Activated B cell treated with CpG ODN at 0.5 μM for 24 hours (primary cell): Measurements from ENCODE around the gene LARP1B. TPM values are rescaled to one million over a fixed set of nuclear protein-coding genes. Genes with fewer than 3 reads are reported as not detected.
"Not testable (repeated sequence)": the region's sequence is repeated elsewhere in the genome, so short reads cannot be mapped to it uniquely, and the experiment has no call there.

ENCODE experiments used
- ATAC-seq: fragments of 200-7000 bp; cut with Tn5 transposase; one replicate; pipeline ENCODE4 v1.10.0; 2021; ENCODE audit warnings: low read depth, mild to moderate bottlenecking, moderate library complexity
- CTCF ChIA-PET: fragments of 350-600 bp; sonication (Branson Sonifier 250); formaldehyde crosslinking; loops from one replicate; lab custom pipeline; 2021; ENCODE audit warnings: antibody characterized with exemption; lab: Charles Lee
- POLR2A ChIA-PET: fragments of 350-600 bp; sonication (Branson Sonifier 250); formaldehyde crosslinking; loops from one replicate; lab custom pipeline; 2021; ENCODE audit warnings: antibody characterized with exemption; lab: Charles Lee
- DNase-seq: peaks from one replicate; pipeline ENCODE4 v3.0.0; 2022
- H3K27ac Mint-ChIP-seq: one replicate; pipeline ENCODE4 v1.8.0; 2020; ENCODE audit warnings: mixed read lengths
- H3K27me3 Mint-ChIP-seq: one replicate; pipeline ENCODE4 v1.8.0; 2021; ENCODE audit warnings: mixed read lengths
- H3K36me3 Mint-ChIP-seq: one replicate; pipeline ENCODE4 v1.8.0; 2021; ENCODE audit warnings: low read depth, mixed read lengths
- H3K4me1 Mint-ChIP-seq: one replicate; pipeline ENCODE4 v1.8.0; 2021; ENCODE audit warnings: mixed read lengths
- H3K4me3 Mint-ChIP-seq: one replicate; pipeline ENCODE4 v1.8.0; 2020; ENCODE audit warnings: mild to moderate bottlenecking, mixed read lengths
- H3K9me3 Mint-ChIP-seq: one replicate; pipeline ENCODE4 v1.8.0; 2020; ENCODE audit warnings: mixed read lengths
- intact Hi-C: fragments of 100-400 bp; cut with micrococcal nuclease; formaldehyde crosslinking; loops from one replicate; pipeline ENCODE4 v1.15.1; 2024
- total RNA-seq: library from RNA; stranded (reverse); gene quantifications from 2 replicates; pipeline ENCODE4 v1.2.3, GENCODE V29; 2022
- TF ChIP-seq, protein P1 (sequence below): fragments of 200-600 bp; IDR thresholded peaks from one replicate; pipeline ENCODE4 v1.8.0; 2022; ENCODE audit warnings: antibody characterized with exemption, mild to moderate bottlenecking

LARP1B gene
- 10.7 and 11.5 TPM in 2 replicates for total RNA-seq

DNA sequence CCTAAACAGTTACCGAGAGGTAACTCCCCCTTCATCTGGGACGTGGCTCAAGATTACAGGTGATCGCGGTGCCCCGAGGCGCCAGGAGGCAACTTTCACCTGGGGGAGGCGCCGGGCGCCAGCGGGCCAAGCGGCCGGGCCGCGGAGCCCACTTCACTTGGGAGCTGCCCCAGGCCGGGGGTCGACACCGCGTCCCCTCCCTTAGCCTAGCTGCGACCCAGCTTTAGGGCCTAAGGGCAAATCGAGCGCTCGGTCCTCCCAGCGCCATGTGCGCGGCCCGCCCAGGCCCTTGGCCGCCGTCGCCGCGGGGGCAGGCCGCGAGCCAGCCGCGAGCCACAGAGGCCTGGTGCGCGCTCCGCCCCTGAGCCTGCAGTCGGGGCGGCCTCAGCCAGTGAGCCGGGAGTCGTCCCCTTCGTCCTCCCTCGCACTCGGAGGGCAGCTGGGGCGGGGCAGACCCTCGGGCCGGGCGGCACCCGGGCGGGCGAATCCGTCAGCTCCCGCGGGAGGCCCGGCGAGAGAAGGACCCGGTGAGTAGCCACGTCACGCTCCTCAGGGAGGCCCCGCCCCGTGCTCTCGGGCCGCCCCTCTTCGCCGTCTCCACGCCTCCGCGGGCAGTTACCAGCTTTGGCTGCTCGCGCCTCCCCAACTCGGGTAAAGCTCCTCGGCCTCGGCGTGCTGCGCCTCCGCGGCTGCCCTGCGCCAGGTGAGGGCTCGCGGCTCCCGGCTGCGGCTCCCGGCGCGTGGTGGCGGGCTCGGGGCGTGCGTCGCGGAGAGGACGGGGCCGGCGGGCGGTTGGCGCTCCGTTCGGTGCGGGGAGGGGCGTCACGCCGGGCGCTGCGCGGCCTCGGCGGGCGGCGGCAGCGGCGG, at the start of gene LARP1B:
Gene LARP1B (plus strand): TSS at position 614 of the 867 bp plus-strand sequence. CDS start 13,640 bp downstream, outside the sequence.
- no peaks in the 10 kb centered on the region for H3K36me3 Mint-ChIP-seq
- peak within 1 kb of the TSS; percentile 84 for H3K4me3 Mint-ChIP-seq
- DNase-seq = peak; percentile 95
- H3K27me3 Mint-ChIP-seq = no peaks in the 10 kb centered on the region
- CTCF ChIA-PET = interaction anchor here (2.1 kb wide), 1 partner anchor 96 kb away, joined by 9 read pairs; the partner anchor contains the start of genes ABHD18 and MFSD8
- peak; percentile 89 for ATAC-seq
- TF ChIP-seq, protein P1, sequence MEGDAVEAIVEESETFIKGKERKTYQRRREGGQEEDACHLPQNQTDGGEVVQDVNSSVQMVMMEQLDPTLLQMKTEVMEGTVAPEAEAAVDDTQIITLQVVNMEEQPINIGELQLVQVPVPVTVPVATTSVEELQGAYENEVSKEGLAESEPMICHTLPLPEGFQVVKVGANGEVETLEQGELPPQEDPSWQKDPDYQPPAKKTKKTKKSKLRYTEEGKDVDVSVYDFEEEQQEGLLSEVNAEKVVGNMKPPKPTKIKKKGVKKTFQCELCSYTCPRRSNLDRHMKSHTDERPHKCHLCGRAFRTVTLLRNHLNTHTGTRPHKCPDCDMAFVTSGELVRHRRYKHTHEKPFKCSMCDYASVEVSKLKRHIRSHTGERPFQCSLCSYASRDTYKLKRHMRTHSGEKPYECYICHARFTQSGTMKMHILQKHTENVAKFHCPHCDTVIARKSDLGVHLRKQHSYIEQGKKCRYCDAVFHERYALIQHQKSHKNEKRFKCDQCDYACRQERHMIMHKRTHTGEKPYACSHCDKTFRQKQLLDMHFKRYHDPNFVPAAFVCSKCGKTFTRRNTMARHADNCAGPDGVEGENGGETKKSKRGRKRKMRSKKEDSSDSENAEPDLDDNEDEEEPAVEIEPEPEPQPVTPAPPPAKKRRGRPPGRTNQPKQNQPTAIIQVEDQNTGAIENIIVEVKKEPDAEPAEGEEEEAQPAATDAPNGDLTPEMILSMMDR = no peak
- H3K4me1 Mint-ChIP-seq = peaks cover 10% of the 10 kb centered on the region
- intact Hi-C loops = loop anchor here (1.0 to 5.0 kb wide), 7 partner anchors 64 to 1032 kb away; partner anchors contain the start of genes ABHD18, HSPA4L, JADE1 and MFSD8
- POLR2A ChIA-PET = interaction anchor here (0.8 to 2.7 kb wide), 12 partner anchors 11 to 1033 kb away, joined by 3 to 69 read pairs (median 5); partner anchors contain the start of genes ABHD18, MFSD8, PGRMC2 and PLK4
- H3K9me3 Mint-ChIP-seq = no peaks in the 10 kb centered on the region
- peak within 1 kb of the TSS; percentile 90 for H3K27ac Mint-ChIP-seq

DNA sequence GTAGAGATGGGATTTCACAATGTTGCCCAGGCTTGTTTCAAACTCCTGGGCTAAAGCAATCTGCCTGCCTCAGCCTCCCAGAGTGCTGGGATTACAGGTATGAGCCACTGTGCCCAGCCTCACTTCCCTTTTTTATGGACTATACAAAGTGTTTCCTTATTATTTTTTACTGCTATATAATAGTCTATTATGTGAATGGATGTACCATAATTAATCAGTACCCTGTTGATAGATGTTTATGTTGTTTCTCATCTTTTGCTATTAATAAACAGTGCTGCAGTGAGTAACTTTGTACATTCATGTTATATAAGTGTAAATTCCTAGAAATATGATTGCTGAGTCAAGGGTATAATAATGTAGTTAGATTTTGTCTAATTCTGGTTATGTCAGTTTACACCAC, 35.8 kb upstream of the LARP1B start:
- Mint-ChIP-seq H3K27me3 (no peaks in the 10 kb centered on the region), H3K4me1 (no peaks in the 10 kb centered on the region), H3K36me3 (peaks cover 58% of the 10 kb centered on the region), H3K27ac (no peak overlapping the region), H3K4me3 (no peak overlapping the region), H3K9me3 (peaks cover 3% of the 10 kb centered on the region)
- DNase-seq (no peak), ATAC-seq (no peak)
- intact Hi-C loops = no loop called here
- TF ChIP-seq, protein P1 = no peak
- ChIA-PET POLR2A (no interaction called here), CTCF (no interaction called here)

DNA sequence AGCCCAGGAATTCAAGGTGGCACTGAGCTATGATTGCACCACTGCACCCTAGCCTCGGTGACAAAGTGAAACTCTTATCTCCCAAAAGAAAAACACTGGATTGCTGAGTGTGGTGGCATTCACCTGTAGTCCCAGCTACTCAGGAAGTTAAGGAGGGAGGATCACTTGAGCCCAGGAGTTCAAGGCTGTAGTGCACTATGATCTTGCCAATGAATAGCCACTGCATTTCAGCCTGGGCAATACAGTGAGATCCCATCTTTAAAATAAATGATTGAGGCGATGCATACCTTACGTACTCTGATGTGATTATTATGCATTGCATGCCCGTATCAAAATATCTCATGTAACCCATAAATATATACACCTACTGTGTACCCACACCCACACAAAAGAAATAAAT, 31.2 kb upstream of the LARP1B start:
- peaks cover 45% of the 10 kb centered on the region for H3K36me3 Mint-ChIP-seq
- H3K4me1 Mint-ChIP-seq = no peaks in the 10 kb centered on the region
- TF ChIP-seq, protein P1 = no peak
- CTCF ChIA-PET = no interaction called here
- no peak overlapping the region for H3K27ac Mint-ChIP-seq
- no peaks in the 10 kb centered on the region for H3K27me3 Mint-ChIP-seq
- DNase-seq = no peak
- ATAC-seq = no peak
- no peaks in the 10 kb centered on the region for H3K9me3 Mint-ChIP-seq
- no peak overlapping the region for H3K4me3 Mint-ChIP-seq
- POLR2A ChIA-PET = no interaction called here
- intact Hi-C loops = no loop called here

DNA sequence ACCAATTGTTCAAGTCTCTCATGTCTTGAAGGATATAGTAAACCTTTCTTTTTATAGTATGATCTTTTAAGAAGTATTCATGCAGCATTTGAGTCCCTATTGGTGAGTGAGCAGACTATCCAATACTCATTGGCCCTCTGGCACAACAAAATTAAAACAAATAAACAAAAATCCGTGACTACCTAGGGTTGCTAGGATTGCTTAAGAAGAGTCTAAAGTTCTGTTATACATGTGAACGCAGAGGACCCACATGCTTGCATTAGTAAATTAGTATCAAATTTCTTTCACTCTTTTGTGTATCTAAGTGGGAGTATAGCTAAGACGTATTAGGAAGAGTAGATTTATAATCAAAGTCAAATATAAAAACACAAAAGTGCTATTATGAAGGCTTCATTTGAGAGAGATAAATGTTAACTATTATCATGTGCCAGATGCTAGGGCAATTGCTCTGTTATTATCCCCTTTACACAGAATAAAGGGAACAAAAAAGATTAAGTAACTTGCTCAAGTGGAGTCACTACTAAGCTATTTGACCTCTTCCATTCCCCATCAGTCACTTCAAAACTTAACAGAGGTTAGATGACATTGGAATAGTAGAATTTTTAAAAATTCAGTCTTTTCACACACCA, 29.2 kb upstream of the LARP1B start:
- Mint-ChIP-seq H3K4me3 (no peak overlapping the region), H3K9me3 (no peaks in the 10 kb centered on the region), H3K36me3 (peaks cover 38% of the 10 kb centered on the region), H3K4me1 (no peaks in the 10 kb centered on the region), H3K27ac (no peak overlapping the region), H3K27me3 (no peaks in the 10 kb centered on the region)
- ChIA-PET CTCF (no interaction called here), POLR2A (no interaction called here)
- ATAC-seq (no peak), DNase-seq (no peak)
- intact Hi-C loops = no loop called here
- TF ChIP-seq, protein P1 = no peak

DNA sequence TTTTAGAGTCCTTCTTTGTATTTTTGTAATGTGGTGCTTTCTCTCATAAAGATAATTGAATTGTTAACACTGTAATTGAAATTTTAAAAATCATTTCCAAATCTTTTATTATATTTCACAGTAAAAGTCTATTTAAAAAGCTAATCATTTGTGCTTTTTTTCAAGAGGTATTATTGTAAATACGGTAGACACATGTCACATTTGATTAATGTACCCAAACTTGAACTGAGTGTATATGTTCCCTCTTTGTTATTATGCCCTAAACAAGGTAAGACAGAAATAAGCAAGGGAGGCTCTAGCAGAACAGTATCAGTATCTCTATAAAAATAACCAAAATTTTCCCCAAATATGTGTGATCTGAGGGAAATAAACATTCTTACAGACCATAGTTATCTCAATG, 21.5 kb upstream of the LARP1B start:
- POLR2A ChIA-PET = no interaction called here
- no peak for DNase-seq
- H3K36me3 Mint-ChIP-seq = peaks cover 2% of the 10 kb centered on the region

DNA sequence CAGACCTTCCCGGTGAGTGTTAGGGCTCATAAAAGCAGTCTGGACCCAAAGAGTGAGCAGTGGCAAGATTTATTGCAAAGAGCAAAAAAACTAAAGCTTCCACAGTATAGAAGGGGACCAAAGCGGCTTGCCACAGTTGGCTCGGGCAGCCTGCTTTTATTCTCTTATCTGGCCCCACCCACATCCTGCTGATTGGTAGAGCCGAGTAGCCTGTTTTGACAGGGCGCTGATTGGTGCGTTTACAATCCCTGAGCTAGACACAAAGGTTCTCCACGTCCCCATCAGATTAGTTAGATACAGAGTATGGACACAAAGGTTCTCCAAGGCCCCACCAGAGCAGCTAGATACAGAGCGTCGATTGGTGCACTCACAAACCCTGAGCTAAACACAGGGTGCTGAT, 14.1 kb upstream of the LARP1B start:
- intact Hi-C loops = not testable (repeated sequence)

More for the DNA sequence above, 21.5 kb upstream of the LARP1B start:
- intact Hi-C loops = no loop called here
- H3K4me1 Mint-ChIP-seq = no peaks in the 10 kb centered on the region
- no peak overlapping the region for H3K4me3 Mint-ChIP-seq
- TF ChIP-seq, protein P1 = no peak
- CTCF ChIA-PET = no interaction called here
- no peaks in the 10 kb centered on the region for H3K9me3 Mint-ChIP-seq
- no peaks in the 10 kb centered on the region for H3K27me3 Mint-ChIP-seq
- ATAC-seq = no peak
- H3K27ac Mint-ChIP-seq = no peak overlapping the region

DNA sequence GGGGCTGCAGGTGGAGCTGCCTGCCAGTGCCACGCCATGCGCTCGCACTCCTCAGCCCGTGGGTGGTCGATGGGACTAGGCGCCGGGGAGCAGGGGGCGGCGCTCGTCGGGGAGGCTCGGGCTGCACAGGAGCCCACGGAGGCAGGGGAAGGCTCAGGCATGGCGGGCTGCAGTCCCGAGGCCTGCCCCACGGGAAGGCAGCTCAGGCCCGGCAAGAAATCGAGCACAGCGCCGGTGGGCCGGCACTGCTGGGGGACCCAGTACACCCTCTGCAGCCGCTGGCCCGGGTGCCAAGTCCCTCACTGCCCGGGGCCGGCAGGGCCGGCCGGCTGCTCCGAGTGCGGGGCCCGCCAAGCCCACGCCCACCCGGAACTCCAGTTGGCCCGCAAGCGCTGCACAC, 13.6 kb upstream of the LARP1B start:
- DNase-seq, H3K27ac Mint-ChIP-seq, ATAC-seq, intact Hi-C loops, CTCF ChIA-PET, H3K27me3 Mint-ChIP-seq, H3K4me3 Mint-ChIP-seq, H3K4me1 Mint-ChIP-seq, POLR2A ChIA-PET, H3K36me3 Mint-ChIP-seq, H3K9me3 Mint-ChIP-seq: not testable (repeated sequence)

More for the DNA sequence above, 14.1 kb upstream of the LARP1B start:
- POLR2A ChIA-PET, H3K9me3 Mint-ChIP-seq, H3K4me3 Mint-ChIP-seq, H3K27me3 Mint-ChIP-seq, H3K36me3 Mint-ChIP-seq, H3K4me1 Mint-ChIP-seq, H3K27ac Mint-ChIP-seq, DNase-seq, CTCF ChIA-PET, ATAC-seq: not testable (repeated sequence)
